ENCODE results near the gene GPR61.
A peak's percentile ranks its signal among the peaks of the same experiment; 100 is the strongest.

Gene GPR61

GRCh38 chr1:109508873-109509175 lies 30.8 kb upstream of the GPR61 start:
- DNase-seq (ENCODE audit: low spot score), result no peak

- peak; percentile 94 for DNase-seq (ENCODE audit: low spot score)
Observed at GRCh38 chr1:109509176-109510134, 30.2 kb upstream of the GPR61 start, which contains the start of gene AMIGO1. Gene AMIGO1, minus strand, starts transcription at chr1:109509727. Its CDS starts 815 bp downstream, at chr1:109508912.

GRCh38 chr1:109513110-109513710 lies 26.5 kb upstream of the GPR61 start:
- no peak for DNase-seq (ENCODE audit: low spot score)

GRCh38 chr1:109514846-109515245 lies 24.8 kb upstream of the GPR61 start:
- no peak for DNase-seq (ENCODE audit: low spot score)

GRCh38 chr1:109516872-109517271 lies 22.8 kb upstream of the GPR61 start:
- DNase-seq (ENCODE audit: low spot score), result no peak

- DNase-seq (ENCODE audit: low spot score), result no peak
Observed at GRCh38 chr1:109517337-109517736, 22.3 kb upstream of the GPR61 start.

- no peak for DNase-seq (ENCODE audit: low spot score)
Observed at GRCh38 chr1:109521002-109521951, 18.4 kb upstream of the GPR61 start.

- no peak for DNase-seq (ENCODE audit: low spot score)
Observed at GRCh38 chr1:109522026-109522425, 17.6 kb upstream of the GPR61 start.

- no peak for DNase-seq (ENCODE audit: low spot score)
Observed at GRCh38 chr1:109523706-109524105, 16.0 kb upstream of the GPR61 start.

GRCh38 chr1:109527098-109527811 lies 12.4 kb upstream of the GPR61 start:
- DNase-seq (ENCODE audit: low spot score), result no peak

GRCh38 chr1:109527846-109528695 lies 11.6 kb upstream of the GPR61 start:
- DNase-seq (ENCODE audit: low spot score), result no peak

GRCh38 chr1:109528712-109529111 lies 11.0 kb upstream of the GPR61 start:
- no peak for DNase-seq (ENCODE audit: low spot score)

- no peak for DNase-seq (ENCODE audit: low spot score)
Observed at GRCh38 chr1:109529881-109530456, 9.7 kb upstream of the GPR61 start.

- no peak for DNase-seq (ENCODE audit: low spot score)
Observed at GRCh38 chr1:109530457-109531087, 9.1 kb upstream of the GPR61 start.

- DNase-seq (ENCODE audit: low spot score), result no peak
Observed at GRCh38 chr1:109531380-109531779, 8.3 kb upstream of the GPR61 start.

GRCh38 chr1:109531826-109532364 lies 7.8 kb upstream of the GPR61 start:
- DNase-seq (ENCODE audit: low spot score), result no peak

GRCh38 chr1:109532365-109533136 lies 7.1 kb upstream of the GPR61 start:
- peak; percentile 89 for DNase-seq (ENCODE audit: low spot score)

GRCh38 chr1:109534307-109534858 lies 5.3 kb upstream of the GPR61 start:
- no peak for DNase-seq (ENCODE audit: low spot score)
